ENCODE data around the gene PLAU.
"Not testable (repeated sequence)": the region's sequence is repeated elsewhere in the genome, so short reads cannot be mapped to it uniquely, and the experiment has no call there.

Gene PLAU

DNA sequence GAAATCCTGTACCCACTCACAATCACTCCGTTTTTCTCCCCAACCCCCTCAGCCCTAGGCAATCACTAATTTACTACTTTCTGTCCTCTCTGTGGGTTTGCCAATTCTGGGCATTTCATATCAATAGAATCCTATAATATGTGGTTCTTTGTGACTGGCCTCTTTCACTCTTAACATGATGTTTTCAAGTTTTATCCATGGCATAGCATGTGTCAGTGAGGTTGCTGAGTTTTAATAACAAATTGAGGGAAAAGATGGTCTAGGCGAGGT is 11.9 kb downstream of the PLAU start:
- DNase-seq, result no peak

DNA sequence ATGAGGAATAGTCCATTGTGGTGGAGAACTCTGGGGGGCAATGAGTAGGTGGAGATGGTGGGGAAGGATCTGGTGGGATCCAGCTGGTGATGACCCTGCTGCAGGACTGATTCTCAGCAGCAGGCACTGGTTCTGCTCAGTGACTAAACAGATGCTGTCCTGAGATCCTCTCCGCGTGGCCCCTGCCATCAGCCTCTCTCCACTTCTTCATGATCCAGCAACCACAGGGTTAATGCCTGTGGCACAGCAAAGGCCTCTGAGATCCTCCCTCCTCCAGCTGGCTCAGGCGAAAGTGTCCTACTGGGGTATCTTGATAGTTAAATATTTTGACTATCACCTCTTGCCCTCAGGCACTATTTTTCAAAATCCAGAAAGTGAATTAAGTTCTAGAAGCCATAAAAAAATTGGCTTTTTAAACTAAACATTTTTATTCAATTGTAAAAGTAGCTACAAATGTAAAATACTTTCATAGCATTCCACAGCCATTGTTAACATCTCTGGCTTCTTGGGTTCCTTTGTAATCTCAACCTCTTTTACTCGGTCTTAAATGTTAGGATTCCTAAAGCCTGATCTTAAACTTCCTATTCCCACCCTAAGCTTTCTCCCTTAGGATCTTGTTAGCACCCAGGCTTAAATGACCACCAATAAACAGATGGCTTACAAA is 13.1 kb downstream of the PLAU start:
- DNase-seq, result no peak

DNA sequence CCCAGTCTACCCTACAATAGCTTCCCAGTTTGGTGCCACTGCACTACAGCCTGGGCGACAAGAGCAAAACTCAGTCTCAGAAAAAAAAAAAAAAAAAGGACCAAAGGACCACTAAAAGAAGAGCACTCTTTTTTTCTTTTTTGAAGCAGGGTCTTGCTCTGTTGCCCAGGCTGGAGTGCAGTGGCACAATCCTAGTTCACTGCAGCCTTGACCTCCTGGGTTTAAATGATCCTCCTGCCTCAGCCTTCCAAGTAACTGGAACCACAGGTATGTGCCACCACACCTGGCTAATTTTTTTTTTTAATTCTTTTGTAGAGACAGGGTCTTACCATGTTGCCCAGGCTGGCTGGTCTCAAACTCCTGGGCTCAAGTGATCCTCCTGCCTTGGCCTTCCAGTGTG is 14.0 kb downstream of the PLAU start:
- no peak for DNase-seq

DNA sequence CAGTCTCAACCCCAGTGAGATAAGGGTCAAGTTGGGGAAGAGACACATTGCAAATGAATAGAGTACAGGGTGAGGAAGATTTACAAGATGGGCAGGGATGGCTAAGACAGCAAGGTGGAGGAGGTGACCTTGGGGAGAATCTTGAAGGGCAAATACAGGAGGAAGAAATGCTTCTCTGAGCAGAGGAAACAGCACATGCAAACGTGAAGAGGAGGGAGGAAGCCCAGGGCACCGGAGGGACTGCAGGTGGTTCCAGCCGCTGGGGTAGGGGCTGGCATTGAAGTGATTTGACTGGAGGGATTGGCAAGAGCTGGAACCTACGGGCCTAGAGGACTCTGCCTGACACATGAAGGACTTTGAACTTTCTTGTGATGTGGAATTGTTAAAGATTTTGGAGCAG is 14.6 kb downstream of the PLAU start:
- no peak for DNase-seq

DNA sequence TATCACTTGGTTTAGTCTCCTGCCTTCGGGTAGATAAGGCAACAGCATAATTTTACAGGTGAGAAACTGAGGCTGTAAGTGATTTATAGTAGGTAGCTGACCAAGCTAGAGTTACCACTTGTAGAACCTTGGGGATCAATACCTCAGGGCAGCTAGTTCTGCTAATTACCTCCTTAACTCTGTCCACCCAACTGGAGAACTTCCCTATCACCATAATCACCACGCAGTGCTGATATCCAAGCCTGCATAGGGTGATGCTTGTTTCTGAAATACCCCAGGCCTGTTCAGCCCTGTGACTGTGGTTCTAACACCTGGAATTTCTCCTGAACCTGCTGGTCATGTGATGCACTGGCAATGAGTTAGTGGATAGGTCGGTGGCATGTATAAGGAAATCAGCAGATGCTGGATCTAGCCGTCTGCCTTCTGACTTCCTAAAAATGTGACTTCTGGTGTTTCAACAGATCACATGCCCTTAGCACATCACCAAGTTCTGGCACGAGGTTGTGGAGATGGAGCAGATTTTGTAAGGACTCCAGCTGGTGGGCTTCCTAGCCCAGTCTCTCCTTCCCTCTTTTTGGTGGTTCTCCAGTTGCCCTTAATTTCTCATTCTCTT is 15.3 kb downstream of the PLAU start:
- no peak for DNase-seq

DNA sequence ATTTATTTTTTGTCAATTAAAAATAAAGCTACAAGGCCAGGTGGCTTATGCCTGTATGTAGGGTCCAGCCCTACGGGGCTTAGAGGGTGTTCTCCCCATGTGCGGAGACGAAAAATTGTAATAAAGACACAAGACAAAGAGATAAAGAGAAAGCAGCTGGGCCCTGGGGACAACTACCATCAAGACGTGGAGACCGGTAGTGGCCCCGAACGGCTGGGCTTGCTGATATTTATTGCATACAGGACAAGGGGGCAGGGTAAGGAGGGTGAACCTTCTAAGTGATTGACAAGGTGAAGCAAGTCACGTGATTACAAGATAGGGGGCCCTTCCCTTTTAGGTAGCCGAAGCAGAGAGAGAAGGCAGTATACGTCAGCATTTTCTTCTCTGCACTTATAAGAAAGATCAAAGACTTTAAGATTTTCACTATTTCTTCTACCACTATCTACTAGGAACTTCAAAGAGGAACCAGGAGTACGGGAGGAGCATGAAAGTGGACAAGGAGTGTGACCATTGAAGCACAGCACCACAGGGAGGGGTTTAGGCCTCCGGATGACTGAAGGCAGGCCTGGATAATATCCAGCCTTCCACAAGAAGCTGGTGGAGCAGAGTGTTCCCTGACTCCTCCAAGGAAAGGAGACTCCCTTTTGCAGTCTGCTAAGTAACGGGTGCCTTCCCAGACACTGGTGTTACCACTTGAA is 19.8 kb downstream of the PLAU start:
- not testable (repeated sequence) for DNase-seq

DNA sequence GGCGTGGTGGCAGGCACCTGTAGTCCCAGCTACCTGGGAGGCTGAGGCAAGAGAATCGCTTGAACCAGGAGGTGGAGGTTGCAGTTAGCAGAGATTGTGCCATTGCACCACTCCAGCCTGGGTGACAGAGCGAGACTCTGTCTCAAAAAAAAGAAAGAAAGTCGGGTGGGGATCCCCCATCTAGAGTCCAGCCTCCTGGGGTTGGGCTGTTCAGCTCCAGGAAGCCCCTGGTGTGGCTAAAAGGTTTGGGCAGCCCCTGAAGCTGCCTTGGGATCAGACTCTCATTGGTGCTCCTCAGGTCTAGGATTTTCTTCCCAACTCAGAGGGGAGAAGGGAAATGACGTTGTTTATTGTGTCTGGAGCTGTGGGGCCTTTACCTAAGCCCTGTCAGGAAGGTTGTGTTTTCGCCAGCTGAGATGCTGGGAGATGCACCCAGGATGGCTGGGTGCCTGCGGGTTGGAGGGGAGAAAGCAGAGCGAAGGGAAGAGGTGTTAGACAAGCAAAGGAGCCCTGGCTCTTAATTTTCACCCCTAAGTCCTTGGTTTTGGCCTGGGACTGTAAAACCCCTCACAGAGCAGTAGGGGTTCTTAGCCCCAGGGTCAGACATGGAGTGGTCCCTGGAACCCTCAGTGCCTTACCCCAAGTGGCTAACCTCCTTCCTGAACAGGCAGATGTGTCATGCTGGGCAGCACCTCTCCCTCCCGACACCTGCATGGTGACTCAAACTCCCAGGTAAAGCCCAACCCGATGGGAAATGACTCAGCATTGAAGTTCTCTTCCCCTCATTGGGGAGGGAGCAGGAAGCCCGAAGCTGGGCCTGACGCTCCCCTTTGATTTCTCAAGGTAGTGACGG is 21.1 kb downstream of the PLAU start:
- peak; percentile 59 for DNase-seq

DNA sequence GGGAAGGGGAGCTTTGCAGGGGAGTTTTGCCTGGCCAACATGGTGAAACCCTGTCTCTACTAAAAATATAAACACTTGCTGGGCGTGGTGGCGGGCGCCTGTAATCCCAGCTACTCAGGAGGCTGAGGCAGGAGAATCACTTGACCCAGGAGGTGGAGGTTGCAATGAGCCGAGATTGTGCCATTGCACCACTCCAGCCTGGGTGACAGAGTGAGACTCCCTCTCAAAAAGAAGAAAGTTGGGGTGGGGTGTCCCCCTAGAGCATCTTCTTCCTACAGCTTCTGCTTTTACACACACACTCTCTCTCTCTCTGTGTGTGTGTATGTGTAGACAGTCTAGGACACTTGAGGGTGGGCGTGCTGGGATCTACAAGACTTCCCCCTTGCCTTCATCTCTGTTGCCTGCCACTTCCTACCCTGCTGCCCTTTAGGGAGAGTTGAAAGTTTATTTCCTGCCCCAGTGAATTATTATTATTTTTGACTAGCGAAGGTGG is 21.7 kb downstream of the PLAU start:
- DNase-seq, result no peak

DNA sequence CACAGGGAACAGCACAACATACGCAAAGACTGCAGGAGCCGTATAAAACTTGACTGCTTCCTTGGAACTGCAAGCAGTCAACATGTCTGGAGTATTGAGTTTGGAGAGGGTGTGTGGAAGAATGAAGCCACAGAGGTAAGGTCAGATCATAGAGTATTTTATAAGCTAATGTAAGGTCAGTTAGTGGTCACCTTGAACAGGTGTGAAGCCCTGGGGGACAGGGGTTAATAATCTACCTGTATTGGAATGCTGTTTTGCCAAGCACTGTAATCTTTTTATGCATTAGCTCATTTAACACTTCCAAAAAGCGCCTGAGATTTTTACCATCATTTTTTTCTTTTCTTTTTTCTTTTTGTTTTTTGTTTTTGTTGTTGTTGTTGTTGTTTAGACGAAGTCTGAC is 23.1 kb downstream of the PLAU start:
- no peak for DNase-seq

DNA sequence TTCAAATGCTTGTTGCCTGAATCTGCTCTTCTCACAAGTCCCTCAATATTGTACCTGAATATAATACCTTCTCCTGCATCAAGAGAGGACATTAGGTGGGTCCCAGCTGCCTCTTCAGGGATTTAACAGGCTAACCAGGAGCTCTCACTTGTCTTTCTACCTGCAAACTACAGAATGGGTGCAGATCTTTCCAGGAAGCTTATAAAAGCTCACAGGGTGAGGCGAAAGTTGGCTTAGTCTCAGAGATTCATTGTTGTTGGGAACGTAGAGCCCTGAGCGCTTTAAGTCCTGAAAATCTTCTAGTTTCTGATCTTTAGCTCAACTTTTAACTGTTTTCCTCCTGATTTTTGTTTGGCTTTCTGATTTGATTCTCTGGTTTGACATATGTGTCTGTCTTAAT is 25.0 kb downstream of the PLAU start:
- DNase-seq, result no peak

DNA sequence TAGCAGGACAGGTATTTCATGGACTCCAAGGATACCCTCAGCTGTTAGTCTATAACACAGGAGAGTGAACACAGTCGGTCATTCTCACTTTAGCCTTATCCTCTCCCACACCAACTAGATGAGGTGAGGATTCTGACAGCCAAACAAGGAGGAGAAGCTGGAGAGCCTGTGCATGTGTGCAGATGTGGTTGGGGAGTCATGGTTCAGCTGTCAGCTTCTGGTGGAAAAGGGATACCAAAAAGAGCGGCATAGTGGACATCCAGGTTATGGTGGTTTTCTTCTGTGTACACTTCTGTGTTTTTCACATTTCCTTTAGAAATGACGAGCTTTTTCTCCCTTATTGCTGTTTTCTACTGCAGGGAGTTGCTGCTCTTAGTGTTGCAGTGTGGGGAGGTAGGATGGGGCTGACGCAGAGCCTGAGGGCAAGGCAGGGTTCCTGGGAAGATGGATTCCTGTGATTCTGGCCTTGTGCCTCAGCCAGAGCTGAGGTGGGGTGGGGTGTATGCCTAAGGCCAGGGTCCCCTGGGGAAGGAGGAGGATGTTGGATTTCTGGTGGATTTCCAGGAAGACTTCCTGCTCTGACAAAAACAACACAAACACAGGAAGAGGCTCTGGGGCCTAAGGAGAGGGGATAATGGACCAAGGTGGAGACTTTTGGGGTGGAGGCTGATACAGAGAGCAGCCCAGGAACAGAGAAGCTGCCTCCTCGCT is 26.6 kb downstream of the PLAU start:
- no peak for DNase-seq

DNA sequence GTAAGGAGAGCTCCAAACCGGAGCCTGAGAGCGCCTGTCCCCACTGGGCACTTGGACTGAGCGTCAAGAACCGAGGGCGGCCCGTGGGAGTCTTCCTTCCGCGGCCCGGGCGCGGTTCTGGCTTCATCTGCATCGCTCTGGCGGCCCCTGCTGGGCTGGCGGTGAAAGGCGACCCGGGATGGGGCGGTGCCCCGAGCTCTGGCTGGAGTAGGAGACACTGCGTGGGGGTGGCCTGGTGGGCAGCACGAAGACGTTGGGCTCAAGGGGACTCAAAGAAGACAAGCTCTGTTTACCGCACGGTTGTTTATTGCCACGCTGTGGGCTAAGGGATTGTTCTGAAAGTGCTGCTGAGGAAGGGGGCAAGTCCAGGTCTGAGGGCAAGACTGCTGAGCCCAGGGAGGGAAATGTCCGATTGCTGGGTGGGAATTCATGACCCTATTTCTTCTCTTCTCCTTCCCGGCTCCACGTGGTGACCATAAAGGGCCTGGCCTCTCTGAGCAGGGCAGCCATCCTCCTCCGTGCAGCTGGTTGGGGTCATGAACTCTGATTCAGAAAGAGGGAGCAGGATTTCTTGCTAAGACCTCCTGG is 29.8 kb downstream of the PLAU start:
- peak; percentile 87 for DNase-seq

DNA sequence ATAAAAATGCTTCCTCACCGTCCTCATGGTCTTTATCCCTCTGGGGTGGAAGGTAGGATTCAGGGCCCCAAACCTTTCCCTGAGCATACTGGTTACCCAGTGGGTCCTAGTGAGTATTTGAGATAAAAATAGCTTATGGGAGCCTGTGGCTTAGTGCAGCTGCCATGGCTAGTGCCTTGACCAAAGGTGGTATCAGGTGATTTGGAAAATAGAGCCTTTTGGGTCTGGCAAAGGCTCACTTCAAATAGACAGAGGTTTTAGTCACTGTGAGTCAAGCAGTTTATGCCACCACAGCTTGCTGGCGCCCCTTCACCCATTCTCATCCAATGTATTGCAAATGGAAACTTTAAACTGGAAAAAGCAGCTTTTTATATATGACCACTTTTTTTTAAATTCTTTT is 30.4 kb downstream of the PLAU start:
- DNase-seq, result no peak

DNA sequence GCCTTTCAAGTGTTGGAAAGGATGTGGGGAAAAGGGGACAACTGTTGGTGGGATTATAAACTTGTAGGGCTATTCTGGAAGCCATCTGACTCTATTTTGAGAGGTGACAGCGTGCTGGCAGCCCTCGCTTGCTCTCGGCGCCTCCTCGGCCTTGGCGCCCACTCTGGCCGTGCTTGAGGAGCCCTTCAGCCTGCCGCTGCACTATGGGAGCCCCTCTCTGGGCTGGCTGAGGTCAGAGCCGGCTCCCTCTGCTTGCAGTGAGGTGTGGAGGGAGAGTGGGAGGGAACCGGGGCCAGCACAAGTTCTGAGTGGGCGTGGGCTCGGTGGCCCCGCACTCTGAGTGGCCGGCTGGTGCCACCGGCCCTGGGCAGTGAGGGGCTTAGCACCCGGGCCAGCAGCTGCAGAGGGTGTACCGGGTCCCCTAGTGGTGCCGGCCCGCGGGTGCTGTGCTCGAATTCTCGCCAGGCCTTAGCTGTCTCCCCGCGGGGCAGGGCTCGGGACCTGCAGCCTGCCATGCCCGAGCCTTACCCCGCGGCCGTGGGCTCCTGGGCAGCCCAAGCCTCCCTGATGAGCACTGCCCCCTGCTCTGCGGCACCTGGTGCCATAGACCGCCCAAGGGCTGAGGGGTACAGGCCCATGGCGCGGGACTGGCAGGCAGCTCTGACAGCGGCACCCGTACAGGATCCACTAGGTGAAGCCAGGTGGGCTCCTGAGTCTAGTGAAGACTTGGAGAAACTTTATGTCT is 33.6 kb downstream of the PLAU start:
- DNase-seq, result no peak

DNA sequence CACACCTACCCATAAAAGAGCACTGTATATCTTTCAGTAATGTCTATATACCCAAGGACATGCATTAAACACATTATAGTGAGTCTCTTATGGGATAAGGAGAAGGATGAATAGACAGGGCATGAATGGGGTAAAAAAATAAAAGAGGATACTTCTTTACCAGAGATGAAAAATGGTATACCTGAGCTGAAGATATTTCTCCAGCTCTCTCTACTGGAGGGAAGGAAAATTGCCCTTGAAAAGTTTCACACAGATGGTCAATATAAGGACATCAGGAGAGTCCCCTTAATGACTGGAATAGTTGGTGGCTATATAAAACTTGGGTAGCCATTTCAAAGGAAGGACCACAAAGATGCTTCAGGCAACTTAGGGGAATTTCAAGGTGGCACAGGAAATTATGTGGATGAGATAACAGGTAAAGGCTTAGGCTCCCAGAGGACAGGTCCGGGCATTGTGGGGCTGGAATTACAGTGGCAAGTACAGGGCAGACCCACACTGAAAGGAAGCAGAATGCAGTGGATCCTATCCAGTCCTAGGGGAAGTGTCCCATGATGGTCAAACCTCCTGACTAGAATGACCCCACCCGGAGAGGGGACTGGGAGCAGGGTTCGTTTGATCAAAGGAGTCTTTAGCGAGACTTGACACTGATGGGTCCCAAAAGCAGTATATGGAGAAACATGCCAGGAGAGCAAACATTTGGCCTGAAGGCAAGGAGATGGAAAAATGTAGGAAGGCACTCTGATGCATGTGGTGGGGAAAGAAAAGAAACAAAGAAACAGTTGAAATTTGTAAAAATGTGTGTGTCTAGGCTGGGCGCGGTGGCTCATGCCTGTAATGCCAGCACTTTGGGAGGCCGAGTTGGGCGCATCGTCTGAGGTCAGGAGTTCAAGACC is 35.6 kb downstream of the PLAU start:
- no peak for DNase-seq

DNA sequence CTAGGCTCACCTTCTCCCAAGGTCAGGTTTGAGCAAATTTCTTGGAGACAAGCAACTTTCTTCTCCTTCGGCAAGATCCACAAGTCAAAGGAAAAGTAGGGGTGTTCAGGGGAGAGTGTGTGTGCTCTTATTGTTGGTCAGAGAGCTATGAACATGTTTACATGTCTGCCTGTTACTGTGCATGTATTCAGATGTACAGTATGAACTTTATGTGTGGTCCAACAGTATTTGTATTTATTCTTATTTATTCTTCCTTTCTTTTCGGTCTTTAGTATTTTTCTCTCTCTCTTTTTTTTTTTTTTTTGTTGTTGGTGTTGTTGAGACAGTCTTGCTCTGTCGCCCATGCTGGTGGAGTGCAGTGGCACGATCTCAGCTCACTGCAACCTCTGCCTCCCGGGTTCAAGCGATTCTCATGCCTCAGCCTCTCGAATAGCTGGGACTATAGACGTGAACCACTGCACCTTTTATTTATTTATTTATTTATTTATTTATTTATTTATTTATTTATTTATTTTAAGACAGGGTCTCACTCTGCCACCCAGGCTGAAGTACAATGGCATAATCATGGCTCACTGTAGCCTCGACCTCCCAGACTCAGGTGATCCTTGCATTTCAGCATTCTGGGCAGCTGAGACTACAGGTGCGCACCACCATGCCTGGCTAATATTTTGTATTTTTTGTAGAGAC is 38.2 kb downstream of the PLAU start:
- no peak for DNase-seq

DNA sequence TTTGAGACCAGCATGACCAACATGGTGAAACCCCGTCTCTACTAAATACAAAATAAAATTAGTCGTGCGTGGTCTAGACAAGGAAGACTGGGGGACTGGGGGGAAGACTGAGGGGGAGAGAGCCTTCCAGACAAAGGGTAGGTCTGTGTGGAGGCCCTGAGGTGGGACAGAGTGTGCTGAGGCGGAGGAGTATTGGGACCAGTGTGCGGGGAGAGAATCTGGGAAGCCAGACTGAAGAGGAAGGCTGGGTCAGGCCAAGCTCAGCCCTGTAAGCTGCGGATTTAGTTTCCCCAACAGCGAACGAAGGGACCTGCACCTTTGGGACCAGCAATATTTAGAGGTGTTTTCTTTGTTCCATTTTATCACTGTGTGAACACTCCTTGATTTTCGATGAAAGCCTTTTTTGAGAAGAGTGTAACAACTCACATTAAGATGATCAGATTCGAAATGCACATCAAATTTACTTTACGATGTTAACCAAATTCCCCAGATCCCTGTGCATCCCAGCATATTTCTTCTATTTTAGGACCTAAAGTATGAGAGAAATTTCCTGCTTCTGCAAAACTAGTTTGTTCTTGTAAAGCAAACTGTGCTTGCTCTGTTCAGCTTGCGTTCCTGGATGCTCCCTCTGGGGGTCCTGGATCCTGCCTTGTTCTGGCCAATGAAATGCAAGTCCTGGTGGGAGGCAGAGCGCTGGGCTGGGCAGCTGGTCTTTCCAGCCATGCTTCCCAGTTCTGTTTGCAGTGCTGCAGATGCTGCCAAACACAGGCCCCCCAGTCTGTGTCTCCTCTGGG is 39.4 kb downstream of the PLAU start:
- no peak for DNase-seq

DNA sequence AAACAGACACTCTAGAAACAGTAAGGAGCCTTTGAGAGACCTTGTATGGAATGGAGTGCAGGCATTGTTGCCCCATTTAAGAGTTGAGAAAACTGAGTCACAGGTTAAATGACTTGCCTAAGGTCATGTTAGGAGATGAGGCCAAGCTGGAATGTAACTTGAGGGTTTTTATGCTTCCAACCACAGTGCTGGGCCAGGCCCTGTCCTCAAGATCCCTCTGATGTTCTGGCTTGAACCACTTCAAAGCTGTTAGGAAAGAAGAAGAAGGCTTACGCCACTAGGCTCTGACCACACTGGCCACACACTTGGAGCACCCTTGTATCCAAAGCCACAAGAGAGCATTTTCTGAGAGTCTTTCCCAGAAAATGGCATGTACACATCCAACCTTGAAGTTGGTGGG is 42.7 kb downstream of the PLAU start:
- no peak for DNase-seq

DNA sequence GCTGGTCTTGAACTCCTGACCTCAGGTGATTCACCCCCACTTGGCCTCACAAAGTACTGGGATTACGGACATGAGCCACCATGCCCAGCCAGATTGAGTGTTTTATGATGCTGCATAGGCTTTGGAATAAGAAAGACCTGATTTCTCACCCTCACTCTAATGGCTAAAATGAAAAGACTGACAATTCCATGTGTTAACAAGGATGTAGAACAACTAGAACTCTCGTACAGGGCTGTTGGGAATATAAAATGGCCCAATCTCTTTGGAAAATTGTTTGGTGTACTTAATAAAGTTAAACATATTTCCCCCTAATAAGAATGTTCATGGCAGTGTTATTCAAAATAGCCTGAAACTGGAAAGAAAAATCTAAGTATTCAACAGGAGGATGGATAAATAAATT is 43.8 kb downstream of the PLAU start:
- no peak for DNase-seq
